NCI-H446 (cell line): ENCODE results near the gene LMF1.
"Not testable (repeated sequence)": the region's sequence is repeated elsewhere in the genome, so short reads cannot be mapped to it uniquely, and the experiment has no call there.

Source experiments
- DNase-seq, 2 experiments: peaks; one replicate each; lab custom pipeline; 2025; lab: John Stamatoyannopoulos, UW

LMF1 gene

GRCh38 chr16:970386-970765 is 408 bp downstream of the LMF1 start:
- no peak for DNase-seq

GRCh38 chr16:969508-970385 is 1.0 kb downstream of the LMF1 start:
- peak in 1 of 2 experiments; percentile 11 for DNase-seq

GRCh38 chr16:968620-969019 is 2.2 kb downstream of the LMF1 start:
- DNase-seq: no peak

DNA sequence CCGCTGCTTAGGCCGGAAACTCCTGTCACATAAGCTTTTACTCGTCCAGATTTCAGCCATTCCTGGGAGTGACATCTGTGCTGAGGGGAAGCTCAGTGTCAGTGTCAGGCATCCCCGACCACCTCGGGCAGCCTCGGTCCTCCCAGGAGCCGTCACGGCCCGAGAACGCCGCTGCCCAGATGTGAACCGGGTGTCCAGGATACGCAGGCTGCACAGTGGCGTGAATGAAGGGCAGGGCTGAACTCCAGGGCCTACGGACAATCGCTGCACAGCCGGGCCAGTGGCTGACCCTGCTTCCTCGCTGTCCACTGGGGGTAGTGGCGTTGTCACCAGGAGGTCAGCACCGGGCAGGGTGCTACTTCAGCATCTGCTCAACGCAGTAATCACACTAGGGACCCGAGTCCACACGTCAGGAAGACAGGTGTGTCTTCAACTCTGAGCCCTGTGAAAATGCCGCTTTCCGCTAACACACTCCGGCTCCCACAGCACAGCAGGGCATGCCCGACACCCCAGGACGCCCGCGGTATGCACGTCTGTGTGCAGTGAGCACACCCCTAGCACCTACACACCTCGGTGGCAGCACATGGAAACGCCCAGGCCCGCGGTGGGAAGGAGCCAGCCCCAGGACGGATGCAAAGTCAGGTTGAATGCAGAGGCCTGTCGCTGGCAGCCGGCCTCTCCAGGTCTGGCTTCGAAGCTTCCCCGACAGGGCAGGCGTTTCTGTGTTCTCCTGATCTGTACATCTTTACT is 3.1 kb downstream of the LMF1 start:
- DNase-seq: no peak

DNA sequence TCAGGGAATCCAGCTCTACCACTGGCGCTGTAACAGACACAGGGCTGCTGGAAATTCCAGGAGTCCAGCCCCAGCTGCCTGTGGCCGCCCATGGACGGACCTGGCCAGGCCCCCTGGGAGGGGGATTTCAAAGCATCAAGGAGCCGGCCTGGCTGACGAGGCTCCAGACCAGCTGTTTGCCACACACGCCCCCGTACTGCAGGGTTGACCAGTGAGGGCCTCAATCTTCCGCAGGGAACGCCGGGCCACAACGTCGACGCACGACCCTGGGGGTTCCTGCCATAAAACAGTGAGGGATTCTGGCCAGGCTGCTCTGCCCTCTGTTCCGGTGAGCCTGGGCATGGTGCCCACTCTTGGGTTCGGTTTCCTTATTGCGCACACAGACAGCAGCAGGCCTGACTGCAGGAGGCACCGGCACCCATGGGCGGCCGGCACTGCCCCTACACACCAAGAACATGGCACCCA is 3.7 kb downstream of the LMF1 start:
- DNase-seq: no peak

DNA sequence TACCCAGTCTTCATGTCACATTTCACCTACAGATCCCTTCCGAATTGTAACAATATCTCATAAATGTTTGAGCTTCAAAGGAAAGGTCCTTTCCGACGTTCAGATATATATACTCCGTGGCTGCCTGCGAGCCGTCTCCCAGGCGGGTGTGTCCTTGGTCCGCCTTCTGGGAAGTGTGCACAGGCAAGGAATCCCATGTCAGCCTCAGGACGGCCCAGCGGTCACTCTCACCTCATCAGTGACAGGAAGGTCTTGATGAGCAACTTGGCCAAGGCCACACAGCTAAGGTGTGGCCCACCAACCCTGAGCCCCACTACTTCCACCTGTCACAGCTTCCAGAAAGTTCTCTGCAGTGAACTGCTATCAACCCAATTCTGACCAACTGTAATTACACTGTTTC is 4.3 kb downstream of the LMF1 start:
- no peak for DNase-seq

GRCh38 chr16:966035-966434 is 4.7 kb downstream of the LMF1 start:
- DNase-seq: no peak

DNA sequence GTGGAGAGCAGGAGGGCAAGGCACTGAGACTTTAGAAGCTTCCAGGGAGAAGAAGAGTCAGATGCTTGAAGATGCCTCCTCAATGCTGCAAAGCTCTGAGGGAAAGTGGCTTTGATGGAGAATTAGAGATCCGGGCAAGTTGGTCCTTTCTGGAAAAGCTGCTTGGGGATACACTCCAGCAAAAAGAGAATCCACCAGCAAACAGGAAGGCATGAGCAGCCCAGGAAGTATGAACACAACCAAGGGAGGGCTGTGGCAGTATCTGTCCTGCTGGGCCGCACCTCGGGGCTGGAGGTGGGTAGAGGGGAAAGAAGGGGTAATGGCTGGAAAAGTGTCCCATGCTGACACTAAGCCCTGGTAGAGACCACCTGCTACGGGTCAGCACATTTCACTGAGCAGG is 5.3 kb downstream of the LMF1 start:
- DNase-seq: no peak

DNA sequence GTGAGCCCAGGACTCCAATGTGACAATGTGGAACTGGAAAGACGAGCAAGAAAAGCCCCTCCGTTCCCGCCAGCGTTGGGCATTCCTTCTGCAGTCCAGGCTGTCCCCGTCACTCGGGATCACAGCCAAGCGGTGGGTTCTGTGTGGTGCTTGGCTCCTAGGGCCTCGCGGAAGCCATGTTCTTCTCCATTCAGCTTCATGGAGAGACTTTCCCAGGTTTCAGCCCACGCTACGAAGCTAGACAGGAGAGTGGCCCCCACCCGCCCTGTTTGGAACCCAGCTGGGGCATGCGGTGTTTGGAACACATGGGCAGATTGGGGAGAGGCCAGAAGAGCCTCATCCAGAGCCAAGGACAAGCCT is 5.8 kb downstream of the LMF1 start:
- DNase-seq: no peak

GRCh38 chr16:964356-965035 is 6.3 kb downstream of the LMF1 start:
- DNase-seq: no peak

GRCh38 chr16:963913-964312 is 6.9 kb downstream of the LMF1 start:
- no peak for DNase-seq

DNA sequence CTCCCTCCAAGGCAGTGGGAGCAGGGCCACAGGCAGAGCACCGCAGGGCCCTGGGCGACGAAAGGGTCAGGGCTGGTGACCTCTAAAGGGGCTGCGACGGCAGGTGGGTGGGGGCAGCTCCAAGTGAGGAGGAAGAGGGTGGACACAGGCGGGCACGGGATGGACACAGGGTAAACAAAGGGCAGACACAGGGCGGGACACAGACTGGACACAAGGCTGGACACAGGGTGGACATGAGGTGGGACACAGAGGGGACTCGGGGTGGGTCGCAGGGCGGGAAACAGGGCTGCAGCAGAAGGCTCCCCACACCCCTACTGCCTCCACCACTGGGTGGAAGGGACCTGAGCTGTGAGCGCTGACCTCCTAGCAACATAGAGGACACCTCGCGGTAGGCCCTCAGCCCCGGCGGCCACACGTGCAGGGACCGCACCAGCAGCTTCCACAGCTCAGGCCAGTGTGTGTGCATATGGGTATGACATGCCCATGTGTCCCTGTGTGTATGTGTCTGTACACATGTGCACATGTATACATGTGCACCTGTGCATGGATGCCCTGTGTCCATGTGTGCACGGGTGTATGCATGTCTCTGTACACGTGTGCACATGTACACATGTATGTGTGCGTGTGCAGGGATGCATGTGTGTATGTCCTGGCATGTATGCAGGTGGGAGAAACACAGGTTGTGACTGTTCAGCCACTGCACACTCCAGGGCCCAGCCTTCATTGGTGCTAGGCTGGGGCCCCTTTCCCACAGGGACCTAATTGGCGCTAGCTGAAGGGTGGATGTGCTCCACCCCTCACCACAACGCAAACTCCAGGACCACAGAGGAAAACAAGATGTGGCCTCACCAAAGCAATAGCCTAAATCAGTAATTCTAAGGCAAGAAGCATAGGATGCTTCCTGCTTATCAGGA is 7.6 kb downstream of the LMF1 start:
- DNase-seq: no peak

DNA sequence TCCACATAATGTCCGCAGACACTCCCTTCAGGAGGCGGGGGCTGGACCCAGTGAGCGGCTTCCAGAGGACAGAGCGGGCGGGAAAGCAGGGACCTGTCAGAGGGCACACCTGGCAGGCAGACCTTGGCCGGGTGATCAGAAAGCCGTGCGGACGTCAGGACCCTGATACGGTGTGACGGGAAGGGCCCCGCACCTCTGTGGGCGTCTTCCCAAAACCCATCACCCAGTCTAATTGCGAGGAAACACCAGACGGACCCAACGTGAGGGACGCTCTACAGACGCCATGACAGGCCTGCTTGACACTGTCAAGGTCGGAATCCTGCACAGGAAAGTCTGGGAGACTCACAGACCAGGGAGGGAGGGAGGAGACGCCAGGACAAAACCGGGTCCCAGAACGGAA is 8.4 kb downstream of the LMF1 start:
- no peak for DNase-seq

GRCh38 chr16:959232-960040 is 11.3 kb downstream of the LMF1 start:
- DNase-seq: no peak

GRCh38 chr16:955766-956165 is 15.0 kb downstream of the LMF1 start:
- DNase-seq: not testable (repeated sequence)

DNA sequence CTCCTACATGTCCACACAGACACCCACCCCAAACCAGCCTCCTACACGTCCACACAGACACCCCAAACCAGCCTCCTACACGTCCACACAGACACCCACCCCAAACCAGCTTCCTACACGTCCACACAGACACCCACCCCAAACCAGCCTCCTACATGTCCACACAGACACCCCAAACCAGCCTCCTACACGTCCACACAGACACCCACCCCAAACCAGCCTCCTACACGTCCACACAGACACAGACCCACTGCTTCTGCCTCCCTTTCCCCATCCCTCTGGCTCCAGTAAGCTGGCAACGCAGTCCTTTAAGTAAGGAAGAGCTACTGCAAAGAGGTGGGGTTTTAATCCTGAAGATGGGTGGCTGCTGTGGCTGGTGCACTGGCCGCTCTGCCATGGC is 17.0 kb downstream of the LMF1 start:
- DNase-seq: not testable (repeated sequence)

- no peak for DNase-seq
Observed at GRCh38 chr16:952321-952720, 18.5 kb downstream of the LMF1 start.

- no peak for DNase-seq
Observed at GRCh38 chr16:951660-952301, 19.0 kb downstream of the LMF1 start.

GRCh38 chr16:950733-951573 is 19.8 kb downstream of the LMF1 start:
- DNase-seq: not testable (repeated sequence)
